GM18867 (cell line): ENCODE measurements around the gene LYPD1.
A peak's percentile ranks its signal among the peaks of the same experiment; 100 is the strongest.

Experiments
- ATAC-seq: cut with Tn5 transposase; IDR thresholded peaks from one replicate; pipeline ENCODE4 v1.9.1; 2021; ENCODE audit warnings: mild to moderate bottlenecking, moderate library complexity; ENCODE audit not compliant: unreplicated experiment

The LYPD1 gene

DNA sequence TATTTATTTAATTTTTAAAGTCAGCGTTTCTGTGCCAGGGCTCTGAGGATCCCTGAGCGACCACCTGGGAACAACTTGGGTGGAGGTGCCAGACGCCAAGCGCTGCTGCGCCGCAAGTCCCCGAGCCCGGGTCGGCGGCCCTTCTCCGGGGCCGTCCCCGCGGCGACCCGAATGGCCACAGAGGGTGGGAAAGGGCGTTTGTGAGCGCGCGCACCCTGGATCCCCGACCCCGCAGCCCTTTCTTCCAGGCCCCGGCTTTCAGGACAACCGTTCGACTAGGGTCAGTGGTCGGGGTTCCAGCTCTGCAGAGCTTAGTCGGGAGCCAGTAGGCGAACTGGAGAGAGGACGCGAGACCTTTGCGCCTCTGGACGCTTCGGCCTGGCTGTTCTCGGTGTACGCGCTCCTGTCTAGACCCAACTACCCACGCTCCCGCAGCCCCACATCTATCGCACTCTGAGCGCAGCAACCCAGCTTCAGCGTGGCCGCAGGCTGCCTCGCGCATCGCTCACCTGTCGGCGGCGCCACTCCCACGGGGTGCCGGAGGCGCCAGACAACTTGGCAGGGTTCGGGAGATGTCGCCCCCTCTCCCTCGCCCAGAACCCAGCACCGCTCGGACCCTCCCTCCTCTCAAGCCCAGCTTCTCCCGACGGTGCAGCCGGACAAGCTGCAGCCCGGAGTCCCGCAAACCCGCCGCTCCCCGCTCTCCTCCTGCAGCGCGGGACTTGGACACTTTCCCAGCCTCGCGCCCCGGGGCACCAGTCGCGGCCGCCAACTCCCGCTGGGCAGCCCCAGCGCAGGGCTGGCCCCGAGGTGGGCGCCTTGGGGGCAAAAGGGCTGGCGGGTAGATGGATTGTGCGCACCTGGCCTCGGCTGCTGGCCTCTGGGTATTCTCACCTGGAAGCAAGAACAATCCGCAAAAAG lies 758 bp downstream of the LYPD1 start:
- ATAC-seq, result no peak

DNA sequence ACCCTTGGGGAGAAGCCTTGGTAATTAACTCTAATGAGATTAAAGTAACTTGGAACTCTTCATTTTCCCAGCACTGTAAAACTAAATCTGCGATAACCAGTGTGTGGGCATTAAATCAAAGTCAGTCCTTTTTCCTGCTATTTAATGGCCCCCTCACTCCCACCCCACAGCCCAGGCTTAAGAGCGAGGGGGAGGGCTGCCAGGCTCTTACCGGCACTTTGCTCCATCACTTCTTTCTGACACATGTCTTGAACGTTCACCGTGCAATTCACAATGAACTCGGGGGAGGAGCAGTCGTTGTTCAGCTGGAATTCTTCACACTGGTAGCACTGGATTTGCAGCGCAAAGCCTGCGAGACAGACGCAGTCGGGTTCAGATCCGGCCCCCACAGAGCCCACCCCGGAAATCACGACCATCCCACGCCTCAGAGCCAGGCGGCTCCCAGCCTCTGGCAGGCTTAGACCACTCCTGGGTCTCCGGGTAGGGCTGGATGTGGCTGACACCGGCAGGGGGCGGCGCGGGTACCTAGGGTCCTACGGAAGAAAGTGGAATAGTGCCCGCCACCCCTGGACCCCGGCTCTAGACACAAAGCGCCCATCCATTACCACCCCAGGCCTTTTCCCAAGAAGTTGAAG lies 1.7 kb downstream of the LYPD1 start:
- ATAC-seq, result no peak

DNA sequence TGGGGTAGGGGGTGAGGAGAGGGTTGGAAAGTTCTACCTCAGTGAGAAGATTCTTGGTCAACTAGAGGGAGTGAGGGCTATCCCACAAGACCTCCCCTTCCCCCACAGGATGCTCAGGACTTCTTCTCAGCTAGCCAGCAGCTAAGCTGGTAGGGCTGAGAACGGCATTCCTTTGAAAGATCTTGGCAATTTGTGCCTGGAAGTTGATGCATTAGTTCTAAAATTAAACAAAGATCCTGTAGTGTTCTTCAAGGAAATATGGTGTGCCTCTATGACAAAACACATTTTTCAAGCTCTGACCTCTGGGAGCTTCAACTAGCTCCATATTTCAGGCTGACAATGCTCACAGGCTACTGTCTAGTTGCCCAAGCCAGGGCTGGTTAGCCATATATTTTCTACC lies 2.3 kb downstream of the LYPD1 start:
- ATAC-seq, result no peak

DNA sequence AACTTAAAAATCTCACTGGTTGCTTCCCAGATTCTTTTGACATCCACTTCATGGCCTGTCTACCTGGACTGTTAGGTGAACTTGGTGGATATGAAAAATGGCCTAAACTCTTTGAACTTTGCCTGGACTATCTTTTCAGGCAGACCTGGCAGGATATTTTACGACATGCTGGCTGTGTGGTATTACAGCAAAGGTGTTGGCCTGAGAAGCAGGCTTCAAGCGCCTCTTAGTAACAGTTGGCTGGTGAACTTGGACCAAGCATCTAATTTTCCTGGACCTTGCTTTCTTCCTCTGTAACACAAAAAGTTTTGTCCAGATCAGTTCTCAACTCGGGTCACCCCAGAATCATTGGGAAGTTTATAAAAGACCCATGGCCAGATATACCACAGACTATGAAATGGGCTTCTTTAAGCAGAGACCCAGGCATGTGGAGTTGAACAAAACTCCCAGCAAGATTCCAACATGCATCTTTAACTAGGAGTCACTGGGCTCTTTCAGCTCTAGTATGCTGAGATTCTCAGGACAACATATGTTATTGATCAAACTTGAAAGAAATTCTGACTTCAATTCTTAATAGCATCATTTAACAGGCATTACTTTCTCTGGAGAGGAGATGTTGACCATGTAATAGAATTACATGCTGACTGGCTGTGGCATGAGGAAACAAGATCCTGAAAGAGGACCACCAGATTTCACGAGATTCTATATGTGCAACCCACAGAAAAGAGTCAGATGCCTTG lies 4.4 kb downstream of the LYPD1 start:
- ATAC-seq, result no peak

DNA sequence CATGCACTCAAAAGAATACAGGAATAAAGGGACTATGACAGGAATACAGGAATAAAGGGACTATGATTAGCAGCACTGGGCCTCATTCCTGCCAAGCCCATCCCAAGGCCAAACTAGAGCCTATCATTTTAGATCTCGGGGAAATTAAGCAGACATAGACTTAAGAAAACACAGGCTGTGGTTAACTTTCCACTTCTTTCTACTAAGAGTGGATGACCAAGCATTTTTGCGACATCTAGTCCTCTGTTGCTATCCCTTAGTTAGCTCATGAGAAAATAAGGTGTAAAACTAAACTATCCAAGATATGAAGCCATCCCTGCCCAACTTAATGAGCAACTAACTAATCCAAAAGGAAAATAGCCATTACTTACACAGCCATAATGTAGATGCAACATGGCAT lies 5.9 kb downstream of the LYPD1 start:
- ATAC-seq, result no peak

DNA sequence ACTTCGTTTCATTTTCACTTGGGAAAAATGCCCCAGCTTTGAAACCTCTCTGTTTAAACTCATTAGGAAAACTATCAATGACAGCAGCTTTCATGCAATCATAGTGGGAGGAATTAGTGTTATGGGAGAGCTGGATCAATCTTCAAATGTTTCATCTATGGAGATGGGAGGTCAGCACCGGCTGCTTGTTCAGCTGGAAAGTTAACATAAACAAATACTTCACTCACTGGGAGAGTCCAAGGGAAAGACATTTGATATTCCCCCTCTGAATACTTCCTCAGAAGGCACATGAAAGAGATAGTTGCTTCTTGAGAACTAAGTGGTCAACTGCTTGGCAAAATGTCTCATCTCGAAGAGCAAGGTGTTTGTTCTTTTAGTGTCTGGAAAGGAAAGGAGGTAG lies 7.3 kb downstream of the LYPD1 start:
- ATAC-seq, result no peak

DNA sequence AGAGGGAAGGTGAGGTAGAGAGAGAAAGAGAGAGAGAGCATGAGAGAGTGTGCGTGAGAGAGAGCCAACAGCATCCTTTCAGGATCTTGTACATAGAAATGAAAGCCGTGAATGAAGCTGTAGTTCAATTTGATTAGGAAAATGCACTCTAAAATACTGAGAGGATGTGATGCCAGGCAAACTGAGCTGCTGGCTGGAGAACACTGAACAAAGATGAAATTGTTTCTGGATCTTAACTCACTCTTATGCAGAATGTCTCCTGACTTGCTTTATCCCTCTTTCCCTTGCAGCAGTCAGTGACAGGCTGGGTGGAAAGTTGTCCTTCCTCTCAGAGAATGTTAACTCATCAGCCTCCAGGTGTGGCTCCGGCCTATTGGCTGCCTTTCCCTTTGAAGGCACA lies 10.7 kb downstream of the LYPD1 start:
- no peak for ATAC-seq

DNA sequence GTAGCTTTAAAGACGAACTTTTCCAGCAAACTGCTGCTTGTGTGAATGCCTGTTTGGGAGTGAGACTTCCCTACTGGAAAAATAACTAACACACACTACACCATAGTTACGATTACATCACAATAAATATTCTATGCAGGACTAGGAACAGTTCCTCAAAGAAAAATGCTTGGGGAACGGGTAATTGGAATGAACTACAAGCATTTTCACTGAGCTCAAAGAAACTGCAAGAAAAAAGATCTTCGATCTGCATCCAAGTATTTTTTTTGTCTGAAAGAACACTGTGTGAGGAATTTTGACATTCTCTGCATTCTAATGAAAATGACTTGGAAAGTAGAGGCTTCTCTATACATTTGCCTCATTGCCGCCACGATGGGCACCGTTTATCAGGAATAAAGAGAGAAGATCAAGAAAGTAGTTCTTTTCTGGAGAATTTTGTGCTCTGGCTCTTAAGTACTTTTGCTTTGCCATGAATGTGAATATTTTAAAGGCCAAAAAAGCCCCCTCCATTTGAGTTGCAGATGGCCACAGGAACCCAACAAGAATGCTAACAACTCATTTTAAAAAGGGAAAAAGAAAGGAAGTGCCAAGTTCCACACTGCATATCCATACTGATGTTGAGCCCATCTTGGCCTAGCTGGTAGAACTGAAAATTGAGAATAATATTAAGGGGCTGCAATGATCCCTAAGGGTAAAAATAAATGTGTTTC lies 13.6 kb downstream of the LYPD1 start:
- no peak for ATAC-seq

DNA sequence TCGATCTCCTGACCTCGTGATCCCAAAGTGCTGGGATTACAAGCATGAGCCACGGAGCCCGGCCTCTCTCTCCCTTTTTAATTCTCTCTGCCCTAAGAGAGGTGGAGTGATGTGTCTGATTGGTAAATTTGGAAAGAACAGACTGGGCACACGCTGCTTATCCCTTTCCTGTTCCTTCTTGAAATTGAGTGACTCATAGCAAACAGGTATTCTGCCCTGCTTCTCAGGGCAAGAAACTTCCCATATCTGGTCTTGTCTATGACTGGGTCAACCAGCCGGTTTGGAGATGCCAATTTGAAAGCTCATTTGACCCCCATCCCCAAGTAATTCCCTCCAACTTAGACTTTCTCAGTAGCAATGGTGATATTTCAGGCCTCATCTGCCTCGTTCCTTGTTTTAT lies 15.0 kb downstream of the LYPD1 start:
- no peak for ATAC-seq

DNA sequence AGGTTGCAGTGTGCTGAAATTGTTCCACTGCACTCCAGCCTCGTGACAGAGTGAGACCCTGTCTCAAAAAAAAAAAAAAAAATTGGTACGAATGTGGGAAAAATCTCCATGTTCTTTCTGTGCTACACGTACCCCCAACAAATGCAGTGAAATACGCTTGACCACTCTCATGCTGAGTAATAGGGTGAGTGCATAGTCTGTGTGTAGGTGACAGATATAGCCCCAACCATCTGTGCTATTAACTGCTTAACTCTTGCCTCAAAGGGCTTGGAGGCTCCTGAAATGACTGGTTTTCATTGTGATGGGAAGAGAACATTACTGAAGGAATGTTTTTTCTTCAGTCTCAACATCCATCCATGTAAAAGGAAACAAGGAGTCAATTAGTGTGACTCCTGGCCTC lies 15.7 kb downstream of the LYPD1 start:
- no peak for ATAC-seq

DNA sequence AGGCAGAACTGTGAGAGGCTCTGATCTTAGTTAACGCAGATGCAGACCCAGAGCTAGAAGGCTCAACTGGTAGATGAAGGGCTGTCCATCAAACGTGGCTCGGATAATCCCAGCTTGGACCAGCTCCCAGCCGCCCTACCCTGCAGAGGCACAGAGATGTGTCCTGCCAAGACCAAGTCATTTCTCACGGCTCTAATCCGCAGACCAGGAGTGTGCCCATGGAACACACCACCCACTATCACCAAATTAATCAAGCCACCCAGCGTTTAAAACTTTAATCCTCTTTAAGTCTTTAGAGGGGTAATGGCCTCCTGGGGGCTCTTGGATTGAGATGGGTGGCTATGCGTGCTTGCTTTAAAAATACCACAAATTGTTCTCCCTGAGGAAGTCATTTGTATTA lies 17.5 kb downstream of the LYPD1 start:
- ATAC-seq, result no peak

DNA sequence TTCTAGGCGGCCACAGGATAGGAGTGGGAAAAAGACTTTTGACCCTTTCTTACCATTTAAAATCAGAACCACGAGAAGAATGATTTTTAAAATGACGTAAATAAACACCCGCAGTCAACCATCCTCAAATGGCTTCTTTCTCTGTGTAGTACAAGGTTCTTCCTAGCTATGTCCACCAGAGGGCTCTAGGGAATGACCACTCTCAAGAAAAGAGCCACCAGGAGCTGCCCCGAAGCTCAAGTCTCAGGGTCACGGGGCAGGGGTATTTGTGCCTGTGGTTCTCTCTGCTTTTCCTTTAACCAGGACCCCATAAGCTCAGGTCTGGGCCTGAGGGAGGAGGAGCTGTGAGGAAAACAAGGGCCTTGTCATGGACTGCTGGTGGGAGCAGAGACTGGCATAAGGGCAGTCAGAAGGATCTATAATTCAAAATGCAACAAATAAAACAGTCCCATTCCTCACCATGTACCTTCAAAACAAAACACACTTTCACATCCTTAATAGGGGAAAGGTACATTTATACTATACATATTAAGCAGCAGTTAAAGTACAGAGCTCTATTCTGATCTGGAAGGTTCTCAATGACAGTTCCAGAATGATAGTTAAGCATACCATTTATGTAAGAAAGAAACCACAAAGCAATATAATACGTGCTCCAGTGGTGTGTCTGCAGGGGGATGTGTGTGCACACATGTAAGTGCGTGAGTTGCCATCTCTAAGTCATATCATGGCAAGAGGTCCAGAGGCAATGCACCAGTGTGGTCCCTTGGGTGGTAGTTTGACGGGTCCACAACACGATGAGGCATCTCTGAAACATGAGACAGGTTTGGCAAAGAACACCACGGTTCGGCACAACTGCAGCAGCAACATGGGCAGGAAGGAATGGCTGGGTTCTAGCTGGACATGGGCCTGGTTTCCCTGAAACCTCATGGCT lies 18.6 kb downstream of the LYPD1 start:
- ATAC-seq, result no peak

DNA sequence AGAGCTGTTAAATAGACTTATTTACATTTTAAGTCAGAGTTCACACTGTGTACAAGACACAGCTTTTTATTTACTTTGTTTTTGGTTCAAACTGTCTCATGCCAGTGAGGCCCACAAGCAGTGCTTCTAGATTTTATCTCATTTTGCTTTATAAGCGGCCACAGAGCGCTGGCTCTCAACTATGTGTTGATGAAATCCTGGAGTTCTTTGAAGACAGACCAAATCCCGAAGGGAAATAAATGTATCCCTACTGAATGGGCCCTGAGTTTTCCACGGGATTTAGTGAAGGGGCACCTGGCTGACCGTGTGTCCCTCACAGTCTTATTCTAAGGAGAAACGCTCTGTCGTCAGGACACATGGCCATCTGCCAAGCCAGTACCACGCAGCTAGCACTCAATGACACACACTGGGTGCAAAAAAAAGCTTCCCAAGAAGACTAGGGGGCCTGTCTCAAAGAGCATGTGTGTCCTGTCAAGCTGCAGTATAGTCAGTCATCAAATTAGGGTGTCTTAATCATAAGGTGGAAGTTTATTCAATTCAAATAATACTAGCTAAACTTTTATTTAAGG lies 23.4 kb downstream of the LYPD1 start:
- no peak for ATAC-seq

DNA sequence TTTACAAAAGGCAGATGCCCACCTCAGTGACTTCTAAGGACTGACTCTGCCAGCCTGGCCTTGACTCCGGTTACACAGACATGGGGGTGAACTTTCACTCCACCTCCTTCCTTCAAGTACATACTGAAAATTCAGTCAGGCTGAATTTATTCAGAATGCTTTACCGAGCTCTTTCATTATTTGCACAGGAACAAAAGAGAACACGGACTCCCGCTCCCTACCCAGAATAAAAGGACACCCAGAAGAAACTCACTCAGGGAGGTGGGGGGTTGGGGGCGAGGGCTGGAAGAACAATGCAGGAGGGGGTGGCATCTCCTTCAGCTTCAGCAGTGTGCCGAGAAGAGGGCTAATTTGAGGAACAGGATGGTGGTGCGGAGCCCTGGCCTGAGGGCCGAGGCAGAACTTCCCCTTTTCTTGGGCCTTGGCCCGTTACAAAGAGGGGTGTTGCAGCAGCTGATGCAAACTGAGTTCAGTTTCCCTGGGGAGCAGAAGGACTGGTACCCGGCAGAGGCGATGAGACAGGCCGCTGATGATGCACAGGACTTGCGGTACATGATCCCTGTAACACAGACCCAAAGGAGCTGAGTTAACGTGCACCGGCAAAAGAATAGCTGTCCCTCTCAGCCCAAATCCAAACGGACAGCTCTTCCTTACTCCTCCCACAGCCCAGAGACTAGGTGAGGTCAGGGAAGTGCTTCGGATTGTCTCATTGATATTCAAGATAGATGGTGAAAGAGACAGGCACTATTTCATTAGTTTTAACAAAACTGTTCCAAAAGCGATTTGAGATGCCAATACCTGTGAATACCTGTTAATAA lies 24.1 kb downstream of the LYPD1 start:
- ATAC-seq, result peak; percentile 65

DNA sequence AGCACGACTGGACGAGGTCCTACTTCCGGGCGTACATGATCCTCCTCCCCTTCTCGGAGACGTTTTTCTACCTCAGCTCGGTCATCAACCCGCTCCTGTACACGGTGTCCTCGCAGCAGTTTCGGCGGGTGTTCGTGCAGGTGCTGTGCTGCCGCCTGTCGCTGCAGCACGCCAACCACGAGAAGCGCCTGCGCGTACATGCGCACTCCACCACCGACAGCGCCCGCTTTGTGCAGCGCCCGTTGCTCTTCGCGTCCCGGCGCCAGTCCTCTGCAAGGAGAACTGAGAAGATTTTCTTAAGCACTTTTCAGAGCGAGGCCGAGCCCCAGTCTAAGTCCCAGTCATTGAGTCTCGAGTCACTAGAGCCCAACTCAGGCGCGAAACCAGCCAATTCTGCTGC lies 24.8 kb downstream of the LYPD1 start:
- no peak for ATAC-seq

DNA sequence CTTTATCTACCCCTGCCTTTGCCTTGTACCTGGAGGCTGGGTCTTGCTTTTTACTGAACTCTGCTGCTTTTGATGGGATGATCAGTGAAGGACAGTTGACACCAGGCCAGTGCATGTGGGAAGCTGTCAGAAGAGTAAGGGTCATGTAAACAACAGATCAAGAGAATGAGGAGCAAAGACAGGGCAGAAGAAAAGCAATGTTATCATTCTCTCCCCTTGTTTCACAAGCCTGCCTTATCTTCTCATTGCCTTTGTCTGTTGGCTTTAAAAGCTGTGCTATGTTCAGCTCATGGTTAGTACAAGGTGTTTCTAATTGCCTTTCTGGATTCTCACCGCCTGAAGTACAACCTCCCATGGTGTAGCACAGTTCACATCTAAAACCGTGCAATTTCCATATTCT lies 27.6 kb downstream of the LYPD1 start:
- no peak for ATAC-seq

DNA sequence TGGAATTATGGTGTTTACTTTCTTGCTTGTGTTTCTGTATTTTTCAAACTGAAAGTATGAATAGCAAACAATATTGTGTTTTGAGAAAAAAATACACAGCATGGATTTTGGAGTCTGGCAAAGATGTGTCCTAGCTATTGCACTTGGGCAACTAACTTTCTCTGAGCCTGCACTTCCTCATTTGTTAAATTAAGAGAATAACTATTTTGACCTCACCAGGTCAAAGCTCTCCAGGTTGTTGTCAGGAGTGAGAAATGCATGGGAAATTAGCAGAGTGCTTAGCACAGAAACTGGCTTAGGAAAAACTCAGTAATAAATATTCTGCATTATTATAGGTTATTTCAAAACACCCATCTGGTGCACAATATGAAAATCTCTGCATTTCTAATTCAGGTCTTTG lies 28.2 kb downstream of the LYPD1 start:
- no peak for ATAC-seq

DNA sequence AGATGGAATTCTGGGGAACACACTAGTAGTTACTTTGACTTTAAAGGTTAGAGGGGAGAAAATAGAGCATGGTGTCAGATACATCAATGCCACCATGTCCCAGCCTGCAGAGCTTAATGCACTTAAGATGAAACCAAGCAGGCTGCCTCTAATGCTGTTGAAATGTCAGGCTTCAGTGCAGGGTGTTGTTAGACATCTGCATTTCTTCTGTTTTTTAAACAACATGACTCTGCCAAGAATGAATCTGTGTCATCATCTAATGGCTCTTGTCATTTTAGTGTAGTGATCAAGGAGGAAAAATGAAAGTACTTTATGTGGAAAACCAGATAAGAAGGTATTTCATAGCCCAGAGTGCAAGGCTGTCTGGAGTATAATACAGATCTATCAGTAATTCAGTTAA lies 29.9 kb downstream of the LYPD1 start:
- no peak for ATAC-seq
